H9 (cell line): ENCODE results near the gene ACAA2. TPM values are rescaled to one million over a fixed set of nuclear protein-coding genes. Genes with fewer than 3 reads are reported as not detected.

Source experiments
- DNase-seq: peaks from one replicate; pipeline ENCODE4 v3.0.0-alpha.2; 2017
- H2AFZ ChIP-seq: one replicate; pipeline ENCODE4 v1.6.1; 2013; ENCODE audit warnings: mild to moderate bottlenecking, low read length, control low read depth, moderate library complexity
- H2AK5ac ChIP-seq: 2 replicates; pipeline ENCODE4 v1.6.1; 2013; ENCODE audit warnings: low read length, control low read depth, mixed read lengths; ENCODE audit not compliant: insufficient read length
- H2BK120ac ChIP-seq: one replicate; pipeline ENCODE4 v1.6.1; 2013; ENCODE audit warnings: low read depth, mild to moderate bottlenecking, low read length, control low read depth, inconsistent platforms; ENCODE audit not compliant: poor library complexity, severe bottlenecking
- H2BK12ac ChIP-seq: 2 replicates; pipeline ENCODE4 v1.6.1; 2013; ENCODE audit warnings: low read length, control low read depth, mixed read lengths, low read depth; ENCODE audit not compliant: insufficient read length
- H2BK15ac ChIP-seq: 2 replicates; pipeline ENCODE4 v1.6.1; 2013; ENCODE audit warnings: low read depth, low read length, control low read depth
- H2BK20ac ChIP-seq: one replicate; pipeline ENCODE4 v1.6.1; 2013; ENCODE audit warnings: low read depth, mild to moderate bottlenecking, low read length, control low read depth, inconsistent platforms; ENCODE audit not compliant: poor library complexity, severe bottlenecking
- H2BK5ac ChIP-seq: 2 replicates; pipeline ENCODE4 v1.6.1; 2013; ENCODE audit warnings: low read length, control low read depth, mixed read lengths; ENCODE audit not compliant: insufficient read length
- H3K14ac ChIP-seq: 2 replicates; pipeline ENCODE4 v1.6.1; 2013; ENCODE audit warnings: low read length, control low read depth; ENCODE audit not compliant: insufficient read depth
- H3K18ac ChIP-seq: 2 replicates; pipeline ENCODE4 v1.6.1; 2013; ENCODE audit warnings: low read depth, mild to moderate bottlenecking, mixed read lengths, low read length, control low read depth; ENCODE audit not compliant: insufficient read length
- H3K23ac ChIP-seq: 2 replicates; pipeline ENCODE4 v1.6.1; 2013; ENCODE audit warnings: low read length, control low read depth, mixed read lengths, low read depth; ENCODE audit not compliant: insufficient read length
- H3K23me2 ChIP-seq: 2 replicates; pipeline ENCODE4 v1.6.1; 2013; ENCODE audit warnings: low read depth, mild to moderate bottlenecking, mixed read lengths, low read length, control low read depth; ENCODE audit not compliant: insufficient read length, poor library complexity, severe bottlenecking
- H3K27ac ChIP-seq: 2 replicates; pipeline ENCODE4 v1.5.1; 2013; ENCODE audit warnings: low read length, control low read depth, mixed read lengths, low read depth; ENCODE audit not compliant: insufficient read length
- H3K27me3 ChIP-seq: 2 replicates; pipeline ENCODE4 v1.6.1; 2013; ENCODE audit warnings: low read length, control low read depth, inconsistent platforms; ENCODE audit not compliant: insufficient read depth
- H3K4ac ChIP-seq: 2 replicates; pipeline ENCODE4 v1.6.1; 2013; ENCODE audit warnings: low read depth, mild to moderate bottlenecking, control low read depth, inconsistent platforms, low read length, moderate library complexity
- H3K4me1 ChIP-seq: 2 replicates; pipeline ENCODE4 v1.6.1; 2013; ENCODE audit warnings: low read length, control low read depth, inconsistent platforms; ENCODE audit not compliant: insufficient read depth
- H3K4me2 ChIP-seq: 2 replicates; pipeline ENCODE4 v1.6.1; 2013; ENCODE audit warnings: low read length, control low read depth, mixed read lengths; ENCODE audit not compliant: insufficient read length, insufficient read depth
- H3K56ac ChIP-seq: 2 replicates; pipeline ENCODE4 v1.6.1; 2013; ENCODE audit warnings: low read depth, mild to moderate bottlenecking, mixed read lengths, low read length, control low read depth; ENCODE audit not compliant: insufficient read length
- H3K79me1 ChIP-seq: 2 replicates; pipeline ENCODE4 v1.6.1; 2013; ENCODE audit warnings: low read depth, mild to moderate bottlenecking, moderate library complexity, low read length, control low read depth, inconsistent platforms; ENCODE audit not compliant: insufficient read depth, poor library complexity, severe bottlenecking
- H3K79me2 ChIP-seq: 2 replicates; pipeline ENCODE4 v1.6.1; 2013; ENCODE audit warnings: low read length, control low read depth, inconsistent platforms; ENCODE audit not compliant: insufficient read depth
- H3K9ac ChIP-seq: 2 replicates; pipeline ENCODE4 v1.6.1; 2013; ENCODE audit warnings: low read length, control low read depth, mixed read lengths; ENCODE audit not compliant: insufficient read length; ENCODE audit errors: extremely low read depth
- H3K9me3 ChIP-seq: one replicate; pipeline ENCODE4 v1.6.1; 2013; ENCODE audit warnings: low read depth, low read length, inconsistent platforms; ENCODE audit not compliant: control insufficient read depth
- H3T11ph ChIP-seq: one replicate; pipeline ENCODE4 v1.6.1; 2013; ENCODE audit warnings: mild to moderate bottlenecking, low read length, control low read depth, inconsistent platforms
- H4K20me1 ChIP-seq: one replicate; pipeline ENCODE4 v1.6.1; 2013; ENCODE audit not compliant: control insufficient read depth, insufficient read length, insufficient read depth
- H4K5ac ChIP-seq: 2 replicates; pipeline ENCODE4 v1.6.1; 2013; ENCODE audit warnings: low read depth, mild to moderate bottlenecking, mixed read lengths, low read length, control low read depth; ENCODE audit not compliant: insufficient read length
- H4K8ac ChIP-seq: replicated peaks from 2 replicates; pipeline ENCODE4 v1.6.1; 2013; ENCODE audit warnings: low read length, control low read depth, mixed read lengths, low read depth; ENCODE audit not compliant: insufficient read length
- H4K91ac ChIP-seq: 2 replicates; pipeline ENCODE4 v1.6.1; 2013; ENCODE audit warnings: low read depth, mild to moderate bottlenecking, moderate library complexity, mixed read lengths, low read length, control low read depth; ENCODE audit not compliant: insufficient read length
- H3K27ac Mint-ChIP-seq, 3 experiments: 2 replicates in 2 of 3; 3 replicates in 1 of 3; pipeline ENCODE4 v1.8.0; 2020 to 2021; ENCODE audit warnings: mixed read lengths in 3 of 3, mild to moderate bottlenecking in 1 of 3, moderate library complexity in 1 of 3
- H3K27me3 Mint-ChIP-seq: 2 replicates; pipeline ENCODE4 v1.8.0; 2021; ENCODE audit warnings: low read depth, mild to moderate bottlenecking, moderate library complexity, mixed read lengths
- H3K36me3 Mint-ChIP-seq, 3 experiments: 2 replicates in 2 of 3; 3 replicates in 1 of 3; pipeline ENCODE4 v1.8.0; 2020 to 2021; ENCODE audit warnings: low read depth in 3 of 3, mixed read lengths in 3 of 3; ENCODE audit not compliant: insufficient read depth in 1 of 3
- H3K4me1 Mint-ChIP-seq, 2 experiments: 2 replicates each; pipeline ENCODE4 v1.8.0; 2020; ENCODE audit warnings: mixed read lengths in 2 of 2
- H3K4me3 Mint-ChIP-seq, 2 experiments: 2 replicates in 1 of 2; 3 replicates in 1 of 2; pipeline ENCODE4 v1.8.0; 2020 to 2021; ENCODE audit warnings: mild to moderate bottlenecking in 2 of 2, mixed read lengths in 2 of 2, moderate library complexity in 1 of 2
- H3K9me3 Mint-ChIP-seq, 2 experiments: 2 replicates in 1 of 2; 3 replicates in 1 of 2; pipeline ENCODE4 v1.8.0; 2020; ENCODE audit warnings: mild to moderate bottlenecking in 2 of 2, mixed read lengths in 2 of 2, moderate library complexity in 1 of 2
- CTCF ChIP-seq: fragments of 200-600 bp; sonication (generic); conservative IDR thresholded peaks from 3 replicates; pipeline ENCODE4 v1.8.0; 2021; ENCODE audit warnings: antibody characterized with exemption, mild to moderate bottlenecking
- WGBS: extraction: QIAGEN DNeasy Blood & Tissue Kit; methylation state at CpG from one replicate; pipeline ENCODE4 v1.1.7; 2013; ENCODE audit warnings: missing lambda C conversion rate, low lambda C conversion rate, mixed read lengths; ENCODE audit not compliant: insufficient read length; ENCODE audit errors: extremely low coverage; 5-methylcytosine and 5-hydroxymethylcytosine counted together
- total RNA-seq: library from RNA; stranded (reverse); gene quantifications from 2 replicates; pipeline ENCODE4 v1.2.1, GENCODE V29; 2021

Gene ACAA2
- total RNA-seq, 1 experiment from 2014 or later: 115 TPM

DNA sequence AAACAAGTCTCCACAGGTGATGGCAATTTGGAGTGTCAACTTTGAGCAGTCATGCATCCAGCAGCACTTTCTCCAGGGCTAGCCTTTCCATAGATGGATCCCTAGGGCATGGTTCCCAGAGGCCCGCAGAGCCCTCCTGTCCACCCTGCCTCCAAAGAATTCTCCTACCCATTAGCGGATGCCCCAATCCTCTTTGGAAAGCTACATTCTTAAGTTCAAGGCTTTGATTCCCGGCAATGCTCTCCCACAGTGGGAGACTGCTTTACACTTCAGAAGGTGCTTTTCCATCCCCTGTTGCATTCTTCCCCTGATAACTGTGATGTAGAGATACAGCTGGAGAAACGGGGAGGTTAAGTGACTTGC is 61.3 kb downstream of the ACAA2 start:
- no peaks in the 10 kb centered on the region for H3K36me3 Mint-ChIP-seq
- Histone ChIP-seq H2BK12ac (no peak overlapping the region), H3K14ac (no peak overlapping the region), H3K4me1 (0 out of 2 replicates have a peak, but pooled peaks cover 2% of the 10 kb centered on the region), H2AFZ (no peak overlapping the region), H3K9me3 (no peaks in the 10 kb centered on the region), H3K79me1 (no peaks in the 10 kb centered on the region), H3K4me2 (no peak overlapping the region), H4K8ac (no peak overlapping the region), H2BK15ac (no peak overlapping the region), H3K27me3 (no peaks in the 10 kb centered on the region), H4K20me1 (no peaks in the 10 kb centered on the region), H3K79me2 (no peaks in the 10 kb centered on the region), H2BK120ac (no peak overlapping the region), H4K5ac (no peak overlapping the region), H3K9ac (no peak overlapping the region), H3K27ac (no peak overlapping the region), H3T11ph (no peak overlapping the region), H3K23me2 (no peaks in the 10 kb centered on the region), H3K56ac (no peak overlapping the region), H3K23ac (no peak overlapping the region), H3K4ac (no peak overlapping the region), H2BK20ac (no peak overlapping the region), H2AK5ac (no peak overlapping the region), H4K91ac (no peak overlapping the region), H2BK5ac (no peak overlapping the region), H3K18ac (no peak overlapping the region)
- H3K4me1 Mint-ChIP-seq: peaks cover 33 to 42% of the 10 kb centered on the region in 2 experiments
- WGBS: no CpG with 5 or more reads among the region's 4 CpGs
- DNase-seq: no peak
- no peak overlapping the region for H3K4me3 Mint-ChIP-seq
- peaks cover 4% of the 10 kb centered on the region; the same call in 1 of the 2 replicates for H3K27me3 Mint-ChIP-seq
- H3K27ac Mint-ChIP-seq: no peak overlapping the region
- peaks cover 0 to 6% of the 10 kb centered on the region in 2 experiments; a peak in 1 of 5 replicates for H3K9me3 Mint-ChIP-seq
- TF ChIP-seq CTCF: no peak
